ENCODE results near the gene ARMH3.

- TF ChIP-seq CTCF (conservative IDR thresholded peaks at IDR 0.05; ENCODE audit: low read depth, low read length) (no peak), EZH2 (IDR thresholded peaks at IDR 0.05; ENCODE audit: low read length, unreplicated experiment) (no peak), EZH2phosphoT487 (IDR thresholded peaks at IDR 0.05; ENCODE audit: borderline replicate concordance, low read length) (no peak)
Observed at GRCh38 chr10:101958691-101959090, 97.3 kb downstream of the ARMH3 start.

Measured in PC-3 (cell line).